Umbilical cord (tissue), 2 donors: Measurements from ENCODE around the gene CD200. TPM values are rescaled to one million over a fixed set of nuclear protein-coding genes. Genes with fewer than 3 reads are reported as not detected.
A peak's percentile ranks its signal among the peaks of the same experiment; 100 is the strongest.
"Not testable (repeated sequence)": the region's sequence is repeated elsewhere in the genome, so short reads cannot be mapped to it uniquely, and the experiment has no call there.

ENCODE experiments used
- DNase-seq: peaks from one replicate; pipeline ENCODE4 v3.0.0-alpha.2; 2015; ENCODE audit warnings: low spot score
- total RNA-seq: library from RNA; depleted of rRNA; stranded (reverse); fragments of >200 nt; gene quantifications from one replicate; pipeline ENCODE4 v1.2.3, GENCODE V29; 2014; ENCODE audit warnings: low replicate concordance; ENCODE audit not compliant: insufficient read depth

CD200 gene
- total RNA-seq, 1 donor from 2014 or later: 13.2 TPM

- no peak for DNase-seq
Measured at GRCh38 chr3:112357930-112358780, 25.2 kb downstream of the CD200 start.

GRCh38 chr3:112360561-112360960 lies 27.6 kb downstream of the CD200 start:
- no peak for DNase-seq

- DNase-seq: no peak
Measured at GRCh38 chr3:112362221-112362620, 29.3 kb downstream of the CD200 start.

DNA sequence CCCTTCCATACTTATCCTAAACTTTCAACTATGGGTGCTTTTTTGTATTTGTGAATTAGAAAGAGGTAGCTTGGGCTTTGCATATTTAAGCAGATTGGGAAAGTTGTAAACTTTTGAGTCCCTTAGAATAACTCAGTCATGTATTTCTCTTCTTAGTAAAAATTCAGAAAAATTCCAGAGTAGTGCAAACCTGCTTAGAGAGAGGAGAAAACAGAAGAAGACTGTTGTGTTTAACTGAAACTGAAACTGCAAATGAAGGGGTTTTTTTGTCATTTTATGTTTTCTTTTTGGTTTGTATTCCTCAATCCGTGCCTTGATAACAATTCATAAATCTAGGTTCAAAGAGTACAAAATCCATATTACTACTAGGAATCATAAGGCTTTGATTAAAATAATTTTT lies 31.3 kb downstream of the CD200 start:
- no peak for DNase-seq

DNA sequence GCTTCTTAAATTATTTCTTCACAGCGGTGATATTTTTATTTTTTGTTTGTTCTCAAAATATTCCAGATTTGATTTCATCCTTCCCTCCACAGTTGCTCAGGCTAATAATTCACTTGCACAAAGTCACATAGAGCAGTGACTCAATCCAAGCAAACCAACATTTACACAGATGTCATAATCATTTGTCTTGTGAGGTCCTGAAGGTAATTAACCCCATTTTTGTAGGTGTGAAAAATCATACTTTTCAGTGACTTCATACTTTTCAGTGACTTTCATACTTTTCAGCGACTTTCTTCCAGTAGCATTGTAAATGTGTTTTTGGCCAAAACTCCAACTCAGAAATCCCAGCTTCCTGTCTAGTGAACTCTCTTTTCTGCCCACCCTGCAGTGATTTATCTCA lies 32.1 kb downstream of the CD200 start:
- DNase-seq: no peak

- DNase-seq: no peak
Measured at GRCh38 chr3:112365636-112366035, 32.7 kb downstream of the CD200 start.

- DNase-seq: no peak
Measured at GRCh38 chr3:112366522-112366921, 33.6 kb downstream of the CD200 start.

DNA sequence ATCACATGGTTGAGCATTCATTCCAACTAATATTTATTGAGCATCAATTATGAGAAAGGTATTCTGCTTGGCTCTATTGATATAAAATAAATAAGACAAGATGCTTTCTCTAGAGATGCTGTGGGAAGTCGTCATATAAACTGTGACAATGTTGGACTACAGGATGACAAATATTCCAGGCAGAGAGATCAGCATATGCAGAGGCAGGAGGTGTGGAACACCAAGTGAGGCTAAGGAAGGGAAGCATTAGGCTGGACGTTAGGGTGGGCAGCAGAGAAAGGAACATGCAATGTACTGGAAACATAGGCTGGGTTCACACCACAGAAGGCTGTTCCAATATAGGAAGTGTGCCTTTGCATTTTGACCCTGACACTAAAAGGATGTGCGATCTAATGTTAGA lies 38.6 kb downstream of the CD200 start:
- no peak for DNase-seq

DNA sequence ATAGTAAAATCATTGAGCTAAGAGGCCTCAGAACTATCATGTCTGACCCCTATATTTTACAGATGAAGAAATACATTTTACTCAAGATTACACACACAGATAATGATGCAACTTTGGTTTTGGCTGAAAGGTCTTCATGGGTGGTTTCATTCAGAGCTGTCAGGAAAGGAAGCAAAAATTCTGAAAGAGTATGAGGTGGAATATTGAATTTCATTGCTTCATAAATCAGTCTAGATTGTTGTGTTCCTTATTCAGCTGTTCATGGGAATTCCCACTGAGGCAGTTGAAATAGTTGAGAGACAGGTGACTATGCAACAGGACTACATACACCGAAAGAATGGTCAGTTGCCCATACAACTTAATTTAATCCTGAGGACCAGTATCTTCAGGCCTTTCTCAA lies 39.4 kb downstream of the CD200 start:
- DNase-seq: no peak

GRCh38 chr3:112373476-112373875 lies 40.5 kb downstream of the CD200 start:
- DNase-seq: no peak

GRCh38 chr3:112373924-112374323 lies 41.0 kb downstream of the CD200 start:
- no peak for DNase-seq

DNA sequence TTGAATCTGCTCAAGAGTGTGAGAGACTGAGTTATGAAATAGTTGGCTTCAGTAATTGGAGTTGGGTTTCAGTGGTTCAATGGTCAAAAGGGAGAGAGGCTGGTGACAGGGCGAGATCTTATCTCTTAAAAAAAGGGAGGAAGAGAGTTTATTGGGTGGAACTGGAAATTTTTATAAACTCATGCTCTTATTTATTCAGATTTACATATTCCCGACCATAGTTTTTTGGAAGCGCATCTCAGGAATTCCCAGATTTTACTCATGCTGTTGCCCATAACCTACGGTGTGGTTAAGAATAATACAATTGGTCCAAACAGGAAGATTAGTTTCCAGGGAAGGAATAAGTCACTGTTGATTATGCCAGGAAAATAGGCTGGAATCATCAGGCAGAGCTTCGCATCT lies 41.4 kb downstream of the CD200 start:
- DNase-seq: peak; percentile 39

DNA sequence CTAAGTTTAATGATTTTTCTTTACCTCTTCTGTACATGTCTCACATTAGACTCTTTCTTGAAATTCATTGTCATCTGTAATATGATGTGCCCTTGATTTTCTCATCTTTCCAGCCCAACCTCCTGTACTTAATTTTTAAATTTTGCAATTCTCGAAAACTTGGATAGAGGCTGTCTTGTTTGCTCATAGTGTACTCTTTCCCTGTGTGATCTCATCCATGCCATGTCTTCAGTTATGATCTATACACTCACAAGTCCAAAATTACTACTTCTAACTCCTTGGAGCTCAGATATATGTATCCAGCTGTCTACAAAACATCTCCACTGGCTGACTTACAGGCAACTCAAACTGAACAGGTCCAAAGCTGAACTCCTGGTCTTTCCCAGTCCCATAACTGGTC lies 42.2 kb downstream of the CD200 start:
- DNase-seq: no peak

- DNase-seq: peak; percentile 71
Measured at GRCh38 chr3:112376241-112376911, 43.4 kb downstream of the CD200 start.

- DNase-seq: peak; percentile 97
Measured at GRCh38 chr3:112376992-112377391, 44.0 kb downstream of the CD200 start.

DNA sequence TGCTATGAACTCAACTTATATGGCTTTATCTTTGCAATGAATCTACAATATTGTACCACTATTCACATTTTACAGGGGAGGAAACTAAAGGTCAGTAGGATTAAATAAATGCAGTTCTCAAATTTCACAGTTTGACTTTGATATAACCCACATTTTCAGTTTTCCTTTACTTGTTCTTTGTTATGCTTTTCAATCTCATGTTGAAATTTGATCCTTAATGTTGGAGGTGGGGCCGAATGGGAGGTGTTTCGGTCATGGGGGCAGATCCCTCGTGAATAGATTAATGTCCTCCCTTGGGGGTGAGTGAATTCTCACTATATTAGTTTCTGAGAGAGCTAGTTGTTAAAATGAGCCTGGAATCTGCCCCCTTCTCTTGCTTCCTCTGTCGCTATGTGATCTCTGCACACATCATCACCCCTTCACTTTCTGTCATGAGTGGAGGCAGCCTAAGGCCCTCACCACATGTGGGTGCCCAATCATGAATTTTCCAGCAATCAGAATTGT lies 44.7 kb downstream of the CD200 start:
- peak; percentile 71 for DNase-seq

DNA sequence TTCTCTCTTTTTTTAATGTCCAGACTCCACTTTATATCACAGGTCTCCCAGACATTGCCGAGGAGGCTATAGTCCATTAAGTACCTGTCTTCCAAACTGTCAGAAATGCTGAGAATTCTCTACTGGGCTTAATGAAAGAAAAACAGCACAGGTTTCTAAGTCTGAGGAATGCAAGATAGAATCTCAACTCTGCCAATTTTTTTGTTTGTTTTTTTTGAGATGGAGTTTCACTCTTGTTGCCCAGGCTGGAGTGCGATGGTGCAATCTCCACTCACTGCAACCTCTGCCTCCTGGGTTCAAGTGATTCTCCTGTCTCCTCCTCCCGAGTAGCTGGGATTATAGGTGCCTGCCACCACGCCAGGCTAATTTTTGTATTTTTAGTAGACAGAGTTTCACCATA lies 45.4 kb downstream of the CD200 start:
- not testable (repeated sequence) for DNase-seq

- DNase-seq: peak; percentile 84
Measured at GRCh38 chr3:112379020-112379690, 46.2 kb downstream of the CD200 start.

DNA sequence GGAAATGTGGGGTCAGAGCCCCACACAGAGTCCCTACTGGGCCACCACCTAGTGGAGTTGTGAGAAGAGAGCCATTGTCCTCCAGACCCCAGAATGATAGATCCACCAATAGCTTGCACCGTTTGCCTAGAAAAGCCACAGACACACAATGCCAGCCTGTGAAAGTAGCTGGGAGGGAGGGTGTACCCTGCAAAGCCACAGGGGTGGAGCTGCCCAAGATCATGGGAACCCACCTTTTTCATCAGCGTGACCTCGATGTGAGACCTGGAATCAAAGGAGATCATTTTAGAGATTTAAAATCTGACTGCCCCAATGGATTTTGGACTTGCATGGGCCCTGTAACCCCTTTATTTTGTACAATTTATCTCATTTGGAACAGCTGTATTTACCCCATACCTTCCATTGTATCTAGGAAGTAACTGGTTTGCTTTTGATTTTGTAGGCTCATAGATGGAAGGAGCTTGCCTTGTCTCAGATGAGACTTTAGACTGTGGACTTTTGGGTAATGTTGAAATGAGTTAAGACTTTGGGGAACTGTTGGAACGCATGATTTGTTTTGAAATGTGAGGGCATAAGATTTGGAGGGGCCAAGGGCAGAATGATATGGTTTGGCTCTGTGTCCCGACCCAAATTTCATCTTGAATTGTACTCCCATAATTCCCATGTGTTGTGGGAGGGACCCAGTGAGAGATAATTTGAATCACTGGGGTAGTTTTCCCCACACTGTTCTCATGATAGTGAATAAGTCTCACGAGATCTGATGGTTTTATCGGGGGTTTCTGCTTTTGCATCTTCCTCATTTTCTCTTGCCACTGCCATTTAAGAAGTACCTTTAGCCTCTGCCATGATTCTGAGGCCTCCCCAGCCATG lies 49.0 kb downstream of the CD200 start:
- DNase-seq: no peak

GRCh38 chr3:112382543-112383160 lies 49.7 kb downstream of the CD200 start:
- DNase-seq: no peak

DNA sequence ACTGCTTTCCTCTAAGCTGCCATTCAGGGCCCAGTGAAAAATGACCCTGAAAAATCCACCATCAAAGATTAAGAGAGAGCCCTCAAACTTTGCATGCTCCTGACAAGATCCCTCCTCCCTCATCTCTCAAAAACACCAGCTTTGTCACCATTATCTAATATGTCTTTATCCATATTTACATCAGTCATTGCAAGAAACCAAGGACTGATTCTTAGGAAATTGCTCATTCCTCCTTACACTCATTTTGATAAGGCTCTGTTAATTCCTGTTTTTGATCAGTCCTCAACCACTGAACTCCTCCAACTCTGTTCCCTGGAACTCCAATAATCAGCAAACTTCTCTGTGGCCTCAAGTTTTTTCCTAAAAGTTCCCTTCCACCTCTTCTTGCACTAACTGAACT lies 51.8 kb downstream of the CD200 start:
- DNase-seq: no peak
